HFFc6 (cell line): Measurements from ENCODE around the gene TIAL1. TPM values are rescaled to one million over a fixed set of nuclear protein-coding genes. Genes with fewer than 3 reads are reported as not detected.

Experiments used
- DNase-seq: peaks from one replicate; pipeline ENCODE4 v3.0.0-alpha.2; 2018
- H3K27ac Mint-ChIP-seq: 2 replicates; pipeline ENCODE4 v1.8.0; 2020; ENCODE audit warnings: mild to moderate bottlenecking, mixed read lengths
- H3K27me3 Mint-ChIP-seq: 2 replicates; pipeline ENCODE4 v1.8.0; 2021; ENCODE audit warnings: mild to moderate bottlenecking, moderate library complexity, mixed read lengths; ENCODE audit not compliant: insufficient read depth
- H3K36me3 Mint-ChIP-seq: 2 replicates; pipeline ENCODE4 v1.8.0; 2021; ENCODE audit warnings: low read depth, mixed read lengths
- H3K4me1 Mint-ChIP-seq: 2 replicates; pipeline ENCODE4 v1.8.0; 2020; ENCODE audit warnings: low read depth, mixed read lengths
- H3K4me3 Mint-ChIP-seq: 2 replicates; pipeline ENCODE4 v1.8.0; 2020; ENCODE audit warnings: mild to moderate bottlenecking, moderate library complexity, mixed read lengths
- H3K9me3 Mint-ChIP-seq: 2 replicates; pipeline ENCODE4 v1.8.0; 2020; ENCODE audit warnings: mild to moderate bottlenecking, mixed read lengths
- total RNA-seq, 6 experiments: library from RNA; stranded (reverse); fragmentation: NEBNext Ultra II Directional; extraction: Animal tissue kit (Norgen Biotek cat#: 25700); gene quantifications; 2 replicates in 1 of 6; 3 replicates in 5 of 6; pipeline ENCODE4 v1.2.3, GENCODE V29; 2021
- TF ChIP-seq, protein P1 (sequence below): fragments of 200-600 bp; sonication (generic); IDR thresholded peaks from 2 replicates; pipeline ENCODE4 v1.5.0; 2021; ENCODE audit warnings: antibody characterized with exemption, mild to moderate bottlenecking

TIAL1 gene
- total RNA-seq, 6 experiments from 2014 or later: 129 to 149 (median 134) TPM

- DNase-seq: no peak
- no peaks in the 10 kb centered on the region; the same call in none of the 2 replicates for H3K27me3 Mint-ChIP-seq
Observed at GRCh38 chr10:119642556-119643111, 45.9 kb upstream of the TIAL1 start.

DNA sequence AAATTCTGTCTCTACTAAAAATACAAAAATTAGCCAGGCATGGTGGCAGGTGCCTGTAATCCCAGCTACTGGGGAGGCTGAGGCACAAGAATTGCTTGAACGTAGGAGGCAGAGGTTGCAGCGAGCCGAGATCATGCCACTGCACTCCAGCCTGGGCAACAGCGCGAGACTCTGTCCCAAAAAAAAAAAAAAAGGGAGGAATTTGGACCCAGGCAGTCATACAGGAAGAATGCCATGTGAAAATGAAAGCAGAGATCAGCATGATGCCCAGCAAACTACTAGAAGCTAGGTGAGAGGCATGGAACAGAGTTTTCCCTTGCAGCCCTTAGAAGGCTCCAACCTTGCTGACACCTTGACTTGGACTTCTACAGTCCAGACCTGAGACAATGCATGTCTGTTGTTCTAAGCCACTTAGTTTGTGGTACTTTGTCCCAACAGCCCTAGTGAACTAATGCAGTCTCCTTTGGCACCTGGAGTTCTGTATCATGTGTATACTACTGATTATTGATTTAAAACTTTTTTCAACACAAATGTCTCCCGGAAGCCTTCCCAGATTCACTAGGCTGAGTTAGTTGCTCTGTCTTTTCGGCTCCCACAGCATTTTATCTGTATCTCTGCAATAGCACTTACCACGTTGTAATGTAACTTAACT is 44.2 kb upstream of the TIAL1 start:
- Mint-ChIP-seq H3K9me3 (peaks cover 15% of the 10 kb centered on the region), H3K27ac (no peak overlapping the region), H3K36me3 (0 out of 2 replicates have a peak, but pooled peaks cover 4% of the 10 kb centered on the region), H3K4me1 (peaks cover 10% of the 10 kb centered on the region), H3K4me3 (no peak overlapping the region), H3K27me3 (no peaks in the 10 kb centered on the region; the same call in none of the 2 replicates)
- TF ChIP-seq, protein P1, sequence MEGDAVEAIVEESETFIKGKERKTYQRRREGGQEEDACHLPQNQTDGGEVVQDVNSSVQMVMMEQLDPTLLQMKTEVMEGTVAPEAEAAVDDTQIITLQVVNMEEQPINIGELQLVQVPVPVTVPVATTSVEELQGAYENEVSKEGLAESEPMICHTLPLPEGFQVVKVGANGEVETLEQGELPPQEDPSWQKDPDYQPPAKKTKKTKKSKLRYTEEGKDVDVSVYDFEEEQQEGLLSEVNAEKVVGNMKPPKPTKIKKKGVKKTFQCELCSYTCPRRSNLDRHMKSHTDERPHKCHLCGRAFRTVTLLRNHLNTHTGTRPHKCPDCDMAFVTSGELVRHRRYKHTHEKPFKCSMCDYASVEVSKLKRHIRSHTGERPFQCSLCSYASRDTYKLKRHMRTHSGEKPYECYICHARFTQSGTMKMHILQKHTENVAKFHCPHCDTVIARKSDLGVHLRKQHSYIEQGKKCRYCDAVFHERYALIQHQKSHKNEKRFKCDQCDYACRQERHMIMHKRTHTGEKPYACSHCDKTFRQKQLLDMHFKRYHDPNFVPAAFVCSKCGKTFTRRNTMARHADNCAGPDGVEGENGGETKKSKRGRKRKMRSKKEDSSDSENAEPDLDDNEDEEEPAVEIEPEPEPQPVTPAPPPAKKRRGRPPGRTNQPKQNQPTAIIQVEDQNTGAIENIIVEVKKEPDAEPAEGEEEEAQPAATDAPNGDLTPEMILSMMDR: no peak
- DNase-seq: no peak

More at GRCh38 chr10:119642556-119643111, 45.9 kb upstream of the TIAL1 start:
- Mint-ChIP-seq H3K4me3 (no peak overlapping the region), H3K9me3 (peaks cover 17% of the 10 kb centered on the region), H3K36me3 (0 out of 2 replicates have a peak, but pooled peaks cover 4% of the 10 kb centered on the region), H3K27ac (no peak overlapping the region), H3K4me1 (peaks cover 10% of the 10 kb centered on the region)
- TF ChIP-seq, protein P1: no peak

- H3K9me3 Mint-ChIP-seq: peaks cover 10% of the 10 kb centered on the region
- TF ChIP-seq, protein P1: no peak
- no peak for DNase-seq
- H3K4me1 Mint-ChIP-seq: peaks cover 10% of the 10 kb centered on the region
- H3K27me3 Mint-ChIP-seq: no peaks in the 10 kb centered on the region; the same call in none of the 2 replicates
- no peak overlapping the region for H3K27ac Mint-ChIP-seq
- H3K4me3 Mint-ChIP-seq: no peak overlapping the region
- 0 out of 2 replicates have a peak, but pooled peaks cover 4% of the 10 kb centered on the region for H3K36me3 Mint-ChIP-seq
Observed at GRCh38 chr10:119640384-119640783, 43.6 kb upstream of the TIAL1 start.

- TF ChIP-seq, protein P1: no peak
Observed at GRCh38 chr10:119638982-119639381, 42.2 kb upstream of the TIAL1 start.

GRCh38 chr10:119637631-119638030 is 40.9 kb upstream of the TIAL1 start:
- TF ChIP-seq, protein P1: no peak
- no peaks in the 10 kb centered on the region for H3K4me1 Mint-ChIP-seq
- H3K36me3 Mint-ChIP-seq: no peaks in the 10 kb centered on the region
- DNase-seq: no peak
- H3K9me3 Mint-ChIP-seq: no peaks in the 10 kb centered on the region
- H3K27me3 Mint-ChIP-seq: no peaks in the 10 kb centered on the region; the same call in none of the 2 replicates
- no peak overlapping the region for H3K4me3 Mint-ChIP-seq
- H3K27ac Mint-ChIP-seq: no peak overlapping the region

More at GRCh38 chr10:119638982-119639381, 42.2 kb upstream of the TIAL1 start:
- no peaks in the 10 kb centered on the region; the same call in none of the 2 replicates for H3K27me3 Mint-ChIP-seq
- H3K4me3 Mint-ChIP-seq: no peak overlapping the region
- H3K9me3 Mint-ChIP-seq: no peaks in the 10 kb centered on the region
- no peak for DNase-seq
- H3K27ac Mint-ChIP-seq: no peak overlapping the region
- 0 out of 2 replicates have a peak, but pooled peaks cover 4% of the 10 kb centered on the region for H3K36me3 Mint-ChIP-seq
- peaks cover 9% of the 10 kb centered on the region for H3K4me1 Mint-ChIP-seq
